Medulla oblongata (tissue), 1 donor: ENCODE measurements around the gene SLC2A14.
"Not testable (repeated sequence)": the region's sequence is repeated elsewhere in the genome, so short reads cannot be mapped to it uniquely, and the experiment has no call there.

Experiments used
- DNase-seq: peaks from one replicate; pipeline ENCODE4 v3.0.0-alpha.2; 2015; ENCODE audit errors: extremely low spot score

The SLC2A14 gene

DNA sequence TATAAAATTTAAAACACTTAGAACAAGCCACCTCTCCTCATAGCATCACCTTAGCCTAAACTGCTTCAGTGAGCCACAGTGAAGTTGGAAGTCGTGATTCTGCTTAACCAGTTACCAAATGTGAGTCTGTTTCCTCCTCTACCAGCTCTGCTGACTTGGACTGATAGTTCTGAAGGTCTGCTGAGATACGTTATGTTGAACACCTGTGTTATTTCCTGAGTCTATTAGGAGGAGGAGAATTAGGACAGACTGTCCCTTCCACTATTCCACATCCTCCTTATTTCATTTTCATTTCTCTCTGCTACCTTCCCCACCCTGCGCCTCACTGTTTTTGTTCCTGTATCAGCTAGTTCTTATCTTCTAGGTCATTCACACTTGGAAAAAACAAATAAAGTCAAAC, 2.4 kb downstream of the SLC2A14 start:
- no peak for DNase-seq

DNA sequence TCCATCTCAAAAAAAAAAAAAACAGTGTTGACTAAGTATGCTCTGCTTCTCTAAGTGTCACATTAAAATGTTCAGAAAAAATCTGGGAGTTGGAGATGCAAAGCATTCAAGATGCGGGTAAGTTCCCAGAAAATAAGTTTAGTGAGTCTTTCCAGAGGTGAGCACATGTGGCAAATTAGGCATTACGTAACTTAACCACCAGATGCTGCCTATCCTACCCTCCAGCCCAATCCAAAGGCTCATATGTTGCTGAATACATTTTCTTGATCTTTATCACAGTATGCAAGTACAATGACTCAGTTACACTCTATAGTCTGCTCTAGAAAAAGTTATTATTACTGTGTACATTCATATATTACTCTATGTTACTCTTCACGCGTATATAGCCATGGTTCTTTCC, 3.6 kb downstream of the SLC2A14 start:
- no peak for DNase-seq

DNA sequence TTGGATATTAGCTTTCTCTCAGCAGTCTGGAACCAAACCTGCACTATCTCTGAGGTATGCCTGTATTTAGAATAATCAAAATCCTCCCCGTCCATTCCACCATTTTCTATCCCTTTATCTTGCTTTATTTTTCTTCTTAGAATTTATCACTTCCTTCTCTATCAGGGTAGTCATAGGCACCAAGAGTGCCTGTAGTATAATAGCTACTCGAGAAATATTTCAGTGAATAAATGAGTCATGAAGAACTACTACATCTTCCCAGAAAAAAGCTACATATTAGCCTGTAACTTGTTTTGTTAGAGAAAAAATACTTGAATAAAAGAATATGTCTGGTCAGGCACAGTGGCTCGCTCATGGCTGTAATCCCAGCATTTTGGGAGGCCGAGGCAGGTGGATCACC, 4.3 kb downstream of the SLC2A14 start:
- DNase-seq, result no peak

DNA sequence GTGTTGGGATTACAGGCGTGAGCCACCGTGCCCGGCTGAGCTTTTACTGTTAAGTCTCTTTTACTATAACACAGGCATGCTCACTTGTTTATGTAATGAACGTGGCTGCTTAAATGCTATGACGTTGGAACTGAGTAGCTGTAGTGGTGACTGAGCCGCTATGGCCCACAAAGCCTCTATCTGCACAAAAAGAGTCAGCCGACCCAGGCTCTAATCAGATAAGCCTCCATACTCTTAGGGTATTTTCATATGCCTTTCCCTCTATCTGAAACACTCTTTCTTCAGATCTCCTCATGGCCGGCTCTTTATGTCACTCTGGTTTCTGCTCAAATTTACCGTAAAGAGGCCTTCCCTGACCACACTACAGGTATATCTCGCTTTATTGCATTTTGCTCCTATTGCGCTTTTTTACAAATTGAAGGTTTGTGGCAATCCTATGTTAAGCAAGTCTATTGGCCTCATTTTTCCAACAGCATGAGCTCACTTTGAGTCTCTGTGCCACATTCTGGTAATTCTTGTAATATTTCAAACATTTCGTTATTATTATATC, 8.0 kb downstream of the SLC2A14 start:
- DNase-seq, result no peak

DNA sequence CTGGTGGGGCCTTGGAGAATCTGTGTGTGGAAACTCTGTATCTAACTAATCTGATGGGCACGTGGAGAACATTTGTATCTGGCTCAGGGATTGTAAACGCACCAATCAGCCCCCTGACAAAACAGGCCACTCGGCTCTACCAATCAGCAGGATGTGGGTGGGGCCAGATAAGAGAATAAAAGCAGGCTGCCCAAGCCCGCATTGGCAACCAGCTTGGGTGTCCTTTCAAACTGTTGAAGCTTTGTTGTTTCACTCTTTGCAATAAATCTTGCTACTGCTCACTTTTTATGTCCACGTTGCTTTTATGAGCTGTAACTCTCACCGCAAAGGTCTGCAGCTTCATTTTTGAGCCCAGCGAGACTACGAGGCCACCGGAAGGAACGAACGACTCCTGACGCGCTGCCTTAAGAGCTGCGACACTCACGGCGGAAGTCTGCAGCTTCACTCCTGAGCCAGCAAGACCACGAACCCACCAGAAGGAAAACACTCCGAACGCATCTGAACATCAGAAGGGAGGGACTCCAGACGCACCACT, 9.8 kb downstream of the SLC2A14 start:
- not testable (repeated sequence) for DNase-seq

DNA sequence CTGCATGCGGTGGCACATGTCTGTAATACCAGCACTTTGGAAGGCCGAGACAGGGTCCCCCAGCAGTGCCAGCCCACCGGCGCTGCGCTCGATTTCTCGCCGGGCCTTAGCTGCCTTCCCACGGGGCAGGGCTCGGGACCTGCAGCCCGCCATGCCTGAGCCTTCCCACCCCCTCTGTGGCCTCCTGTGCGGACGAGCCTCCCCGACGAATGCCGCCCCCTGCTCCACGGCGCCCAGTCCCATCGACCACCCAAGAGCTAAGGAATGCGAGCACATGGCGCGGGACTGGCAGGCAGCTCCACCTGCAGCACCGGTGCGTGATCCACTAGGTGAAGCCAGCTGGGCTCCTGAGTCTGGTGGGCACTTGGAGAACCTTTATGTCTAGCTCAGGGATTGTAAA, 10.4 kb downstream of the SLC2A14 start:
- not testable (repeated sequence) for DNase-seq

DNA sequence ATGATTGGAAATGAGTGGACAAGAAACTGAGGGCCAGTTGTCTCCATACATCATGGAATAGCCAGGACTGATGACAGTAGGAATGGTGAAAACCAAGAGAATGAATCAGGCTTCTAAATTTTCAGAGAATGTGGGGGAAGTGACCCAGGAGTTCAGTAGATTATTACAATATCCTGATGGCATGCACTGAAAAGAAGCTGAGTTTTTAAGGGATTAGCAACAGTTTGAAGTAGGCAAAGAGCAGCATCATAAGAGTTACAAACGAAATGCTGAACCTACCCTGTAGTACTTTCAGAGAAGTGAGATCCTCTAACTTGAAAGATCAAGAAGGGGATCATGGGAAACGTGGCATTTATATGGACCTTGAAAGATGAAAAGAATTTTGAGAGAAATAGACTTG, 13.2 kb downstream of the SLC2A14 start:
- no peak for DNase-seq

DNA sequence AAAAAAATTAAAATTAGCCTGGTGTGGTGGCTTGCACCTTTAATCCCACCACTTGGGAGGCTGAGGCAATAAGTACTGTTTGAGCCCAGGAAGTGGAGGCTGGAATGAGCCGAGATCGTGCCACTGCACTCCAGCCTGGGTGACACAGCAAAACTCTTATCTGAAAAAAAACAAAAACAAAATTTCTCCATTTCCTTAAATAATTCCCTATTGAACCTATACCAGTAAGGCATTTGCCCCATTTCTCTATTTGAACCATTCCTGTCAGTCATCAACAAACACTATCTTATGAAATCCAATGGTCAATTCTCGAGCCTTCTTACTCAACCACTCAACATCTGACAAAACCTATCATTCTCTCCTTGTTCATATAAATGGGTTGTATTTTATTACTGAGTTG, 14.7 kb downstream of the SLC2A14 start:
- DNase-seq, result no peak

DNA sequence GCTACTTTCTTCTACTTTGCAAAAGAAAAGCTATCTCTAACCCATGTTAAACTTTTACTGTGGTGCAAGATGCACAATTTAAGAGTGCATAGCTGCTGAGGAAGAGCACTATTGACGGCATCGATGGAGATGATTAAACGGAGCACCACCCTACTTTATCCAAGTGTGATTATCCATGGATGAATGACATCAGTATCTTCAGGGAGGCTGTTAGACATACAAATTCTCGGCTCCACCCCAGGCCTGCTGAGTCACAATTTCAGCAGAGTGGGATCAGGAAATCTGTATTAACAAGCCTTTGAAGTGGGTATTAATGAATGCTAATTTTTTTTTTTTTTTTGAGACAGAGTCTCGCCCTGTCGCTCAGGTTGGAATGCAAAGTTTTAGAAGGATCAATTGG, 16.2 kb downstream of the SLC2A14 start:
- DNase-seq, result no peak

DNA sequence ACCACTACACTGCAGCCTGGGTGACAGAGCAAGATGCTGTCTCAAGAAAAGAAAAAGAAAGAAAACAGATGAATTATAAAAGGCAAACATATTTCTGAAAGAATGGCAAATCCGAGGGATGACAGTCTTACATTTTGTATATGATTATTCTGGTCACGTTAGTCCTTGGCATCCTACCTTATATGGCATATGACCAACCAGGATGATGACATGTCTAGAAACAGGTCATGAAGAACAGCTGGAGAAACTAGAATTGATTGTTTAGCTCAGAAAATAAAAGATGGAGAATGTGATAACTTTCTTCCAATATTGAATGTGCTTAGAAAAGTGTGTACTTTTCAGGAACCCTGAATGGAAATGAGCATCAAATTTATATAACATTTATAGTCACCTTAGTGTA, 19.2 kb downstream of the SLC2A14 start:
- DNase-seq, result no peak

DNA sequence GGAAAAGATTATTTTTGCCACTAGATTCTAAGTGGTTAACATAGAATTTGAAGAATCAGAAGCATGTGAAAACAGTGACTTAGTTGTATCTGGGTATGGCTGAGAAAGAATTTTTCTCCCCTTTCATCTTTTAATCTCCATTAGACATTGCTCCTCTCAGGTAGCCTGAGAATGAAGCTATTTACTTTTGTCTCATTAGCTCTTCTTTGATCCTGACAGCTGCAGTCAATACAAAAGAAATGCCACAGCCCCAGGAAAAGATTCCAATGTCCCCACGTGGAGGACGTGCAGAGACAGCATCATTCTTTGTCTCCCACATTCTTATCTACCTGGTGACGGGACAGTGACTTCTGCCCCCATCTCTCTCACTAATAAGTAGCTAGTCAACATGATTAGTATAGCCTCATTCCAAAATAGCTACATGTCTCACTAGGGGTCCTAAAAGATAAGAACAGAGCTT, 21.1 kb downstream of the SLC2A14 start:
- DNase-seq, result not testable (repeated sequence)

DNA sequence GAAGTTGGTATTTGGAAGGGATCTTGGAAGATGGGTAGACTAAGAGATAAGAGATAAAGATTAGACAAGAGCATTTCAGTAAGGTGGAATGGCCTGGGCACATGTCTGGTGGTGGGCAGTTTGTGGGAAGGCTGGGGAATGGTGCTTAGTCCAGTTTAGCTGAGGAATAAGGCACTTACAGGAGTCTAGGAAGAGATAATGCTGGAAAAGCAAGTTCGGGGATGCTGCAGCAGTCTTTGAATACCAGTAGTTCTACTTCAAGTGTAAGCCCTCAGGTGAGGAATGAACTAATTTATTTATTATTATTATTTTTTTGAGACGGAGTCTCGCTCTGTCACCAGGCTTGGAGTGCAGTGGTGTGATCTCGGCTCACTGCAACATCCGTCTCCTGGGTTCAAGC, 22.6 kb downstream of the SLC2A14 start:
- not testable (repeated sequence) for DNase-seq

DNA sequence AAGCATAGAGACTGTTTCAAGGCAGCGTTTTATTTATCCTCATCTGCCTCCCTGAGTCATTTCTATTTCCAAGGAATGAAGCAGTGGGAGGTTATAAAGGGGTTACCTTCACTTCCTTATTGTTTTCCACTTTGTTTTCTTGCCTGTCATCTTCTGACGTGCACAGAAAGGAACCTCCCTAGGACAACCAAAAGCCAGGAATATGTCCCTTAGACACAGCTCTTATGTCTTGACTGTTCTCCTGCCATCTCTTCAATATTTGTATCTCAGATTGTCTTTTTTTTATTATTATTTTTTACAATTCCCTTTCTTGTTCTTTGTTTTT, 24.7 kb downstream of the SLC2A14 start:
- not testable (repeated sequence) for DNase-seq

DNA sequence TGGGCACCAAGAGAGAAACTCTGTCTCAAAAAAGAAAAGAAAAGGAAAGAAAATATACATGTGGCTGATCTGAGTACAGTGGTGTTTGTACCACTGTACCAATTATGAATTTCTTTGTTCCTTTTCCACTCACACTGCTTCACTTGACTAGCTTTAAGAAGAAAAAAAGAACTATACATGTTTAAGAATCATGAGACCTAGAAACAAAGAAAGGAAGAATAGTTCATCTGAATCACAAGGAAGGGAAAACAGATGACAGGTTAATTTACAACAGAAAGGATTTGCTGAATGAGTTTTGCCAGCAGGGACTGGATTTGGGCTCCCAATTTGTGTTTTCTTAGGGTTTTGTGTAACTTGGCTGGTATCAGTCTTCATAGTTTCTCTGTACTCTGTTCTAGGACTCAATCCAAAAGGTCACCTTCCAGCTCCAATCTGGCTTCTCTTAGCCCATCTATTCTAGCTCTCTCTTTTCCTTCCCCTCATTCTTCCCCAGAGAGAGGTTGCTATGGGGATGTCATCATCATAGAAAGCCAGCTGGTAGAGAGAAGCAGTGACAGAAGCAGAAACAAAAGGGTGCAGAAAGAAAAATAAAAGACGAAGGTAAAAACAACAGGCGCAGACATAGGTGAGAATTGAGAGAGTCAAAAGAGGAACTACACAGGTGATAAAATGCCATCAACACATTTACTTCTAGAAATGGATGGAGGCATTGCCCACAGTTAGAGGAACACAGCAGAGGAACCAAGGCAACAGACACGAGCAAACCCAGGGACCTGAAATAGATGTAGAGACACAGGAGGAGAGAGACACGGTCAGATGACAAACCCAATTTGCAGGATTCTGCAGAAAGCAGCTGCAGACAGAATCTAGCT, 25.3 kb downstream of the SLC2A14 start:
- DNase-seq, result peak; percentile 33

DNA sequence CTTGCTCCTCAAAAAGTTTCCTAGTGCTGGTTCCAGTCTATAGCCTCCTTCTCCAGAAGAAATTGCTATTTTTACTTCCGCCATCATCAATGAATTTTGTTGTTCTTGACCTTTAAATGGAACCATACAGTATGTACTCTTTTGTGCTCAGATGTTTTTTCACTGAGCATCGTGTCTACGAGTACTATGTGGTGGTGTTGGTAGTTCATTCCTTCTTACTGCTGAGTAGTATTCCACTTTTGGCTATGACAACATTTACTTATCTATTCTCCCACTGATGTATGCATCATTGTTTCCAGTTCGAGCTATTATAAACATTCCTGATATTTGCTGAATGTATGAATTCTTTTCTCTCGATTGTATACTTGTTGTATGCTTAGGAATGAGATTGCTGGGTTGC, 28.6 kb downstream of the SLC2A14 start:
- DNase-seq, result no peak

DNA sequence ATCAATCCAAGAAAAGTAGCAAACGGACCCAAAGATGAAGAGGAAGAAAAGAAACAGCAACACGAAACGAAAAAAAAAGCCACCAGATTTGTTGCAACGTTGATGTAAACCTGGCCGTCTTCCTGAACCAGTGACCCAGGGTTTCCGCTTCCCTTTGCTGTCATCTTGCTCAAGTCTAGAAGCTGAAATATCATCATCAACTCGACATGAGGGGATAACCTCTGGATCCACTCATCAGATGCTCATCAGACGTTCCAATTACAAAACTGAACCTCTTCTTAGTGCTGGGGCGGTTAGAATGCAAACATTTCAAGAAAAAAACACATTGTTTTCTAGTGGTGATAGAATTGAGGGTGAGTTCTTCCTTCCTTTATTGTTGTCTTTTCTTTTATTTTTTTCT, 29.1 kb downstream of the SLC2A14 start:
- DNase-seq, result not testable (repeated sequence)

DNA sequence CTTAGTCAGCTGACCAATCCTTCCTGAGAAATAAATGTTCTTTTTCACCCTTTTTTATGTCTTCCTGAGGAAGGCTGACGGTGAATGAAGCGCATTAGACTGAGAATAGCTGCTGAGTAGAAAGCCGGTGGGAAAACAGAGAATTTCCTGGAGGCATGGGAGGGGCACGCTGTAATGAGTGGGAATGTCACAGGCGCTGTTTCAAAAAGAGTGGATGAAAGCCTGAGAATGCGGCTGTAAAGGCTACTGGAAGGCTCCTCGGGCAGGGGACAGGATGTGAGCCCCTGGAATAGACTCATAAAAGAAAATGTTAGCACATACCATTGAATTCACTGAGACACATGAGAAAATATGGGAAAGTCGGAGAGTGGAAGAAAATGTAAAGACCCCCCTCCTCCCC, 29.6 kb downstream of the SLC2A14 start:
- not testable (repeated sequence) for DNase-seq

DNA sequence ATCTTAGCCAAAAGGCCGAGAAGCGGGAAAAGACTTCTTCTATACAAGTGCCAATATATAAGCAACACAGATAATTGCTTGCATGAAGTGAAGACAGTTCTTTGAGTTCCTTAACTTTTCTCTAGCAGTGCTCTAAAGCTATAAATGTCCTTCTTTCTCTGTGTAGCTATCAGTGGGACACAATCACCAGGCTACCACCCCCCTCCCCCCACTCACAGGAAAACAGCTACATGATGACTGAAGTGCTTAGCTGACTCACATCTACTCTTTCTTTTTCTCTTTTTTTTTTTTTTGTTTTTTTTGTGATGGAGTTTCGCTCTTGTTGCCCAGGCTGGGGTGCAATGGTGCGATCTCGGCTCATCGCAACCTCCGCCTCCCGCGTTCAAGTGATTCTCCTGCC, 30.3 kb downstream of the SLC2A14 start:
- not testable (repeated sequence) for DNase-seq

DNA sequence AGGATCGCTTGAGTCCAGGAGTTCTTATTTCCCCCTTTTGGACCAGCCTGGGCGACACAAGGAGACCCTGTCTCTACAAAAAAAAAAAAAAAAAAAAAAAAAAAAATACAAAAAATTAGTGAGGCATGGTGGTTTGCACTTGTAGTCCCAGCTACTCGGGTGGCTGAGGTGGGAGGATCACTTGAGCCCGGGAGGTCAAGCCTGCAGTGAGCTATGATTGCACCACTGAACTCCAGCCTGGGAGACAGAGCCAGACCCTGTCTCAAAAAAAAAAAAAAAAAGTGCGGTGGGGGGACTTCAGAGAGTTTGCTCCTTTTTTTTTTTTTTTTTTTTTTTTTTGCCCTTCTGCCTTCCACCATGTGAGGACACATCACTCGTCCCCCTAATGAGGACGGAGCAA, 32.9 kb downstream of the SLC2A14 start:
- DNase-seq, result not testable (repeated sequence)

DNA sequence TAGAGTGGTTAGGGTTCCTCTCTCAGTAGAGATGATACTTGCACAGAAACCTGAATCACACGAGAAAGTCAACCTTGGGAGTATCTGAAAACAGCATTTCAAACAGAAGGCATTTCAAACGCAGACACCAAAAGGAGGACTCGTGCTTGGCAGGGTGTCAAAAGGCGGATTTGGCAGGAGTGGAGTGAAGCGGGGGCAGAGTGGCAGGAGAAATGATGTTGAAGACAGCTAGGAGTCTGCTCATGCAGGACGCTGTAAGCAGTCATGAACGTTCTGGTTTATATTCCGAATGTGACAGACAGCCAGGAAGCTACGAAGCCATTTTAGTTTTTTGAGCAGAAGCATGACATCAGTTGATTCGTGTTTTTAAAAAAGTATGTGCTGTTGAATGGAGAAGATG, 33.5 kb downstream of the SLC2A14 start:
- peak; percentile 22 for DNase-seq

DNA sequence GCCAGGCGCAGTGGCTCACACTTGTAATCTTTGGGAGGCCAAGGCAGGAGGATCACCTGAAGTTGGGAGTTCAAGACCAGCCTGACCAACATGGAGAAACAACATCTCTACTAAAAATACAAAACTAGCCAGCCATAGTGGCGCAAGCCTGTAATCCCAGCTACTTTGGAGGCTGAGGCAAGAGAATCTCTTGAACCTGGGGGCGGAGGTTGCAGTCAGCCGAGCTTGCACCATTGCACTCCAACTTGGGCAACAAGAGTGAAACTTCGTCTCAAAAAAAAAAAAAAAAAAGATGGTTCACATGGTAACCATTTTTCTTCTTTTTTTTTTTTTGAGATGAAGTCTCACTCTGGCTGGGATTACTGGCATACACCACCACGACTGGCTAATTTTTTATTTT, 35.3 kb downstream of the SLC2A14 start:
- DNase-seq, result no peak

DNA sequence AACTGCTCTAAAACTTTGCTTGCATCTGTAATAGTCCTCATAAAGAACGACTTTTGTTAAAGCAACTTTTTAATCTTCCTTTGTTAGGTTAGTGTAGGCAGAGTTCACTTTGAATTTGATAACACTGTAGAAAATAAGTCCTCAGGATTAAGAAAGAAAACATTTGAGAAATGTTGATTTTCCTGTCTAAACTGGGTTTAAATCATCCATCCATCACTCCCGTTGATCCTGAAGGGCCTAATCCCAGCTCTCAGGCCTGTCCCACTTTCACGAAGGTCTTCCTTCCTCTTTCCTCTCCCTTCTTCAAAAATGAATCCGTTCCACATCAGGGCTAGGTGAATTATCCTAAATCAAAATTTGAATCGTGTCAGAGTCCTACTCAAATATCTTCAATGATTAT, 36.9 kb downstream of the SLC2A14 start:
- DNase-seq, result no peak

DNA sequence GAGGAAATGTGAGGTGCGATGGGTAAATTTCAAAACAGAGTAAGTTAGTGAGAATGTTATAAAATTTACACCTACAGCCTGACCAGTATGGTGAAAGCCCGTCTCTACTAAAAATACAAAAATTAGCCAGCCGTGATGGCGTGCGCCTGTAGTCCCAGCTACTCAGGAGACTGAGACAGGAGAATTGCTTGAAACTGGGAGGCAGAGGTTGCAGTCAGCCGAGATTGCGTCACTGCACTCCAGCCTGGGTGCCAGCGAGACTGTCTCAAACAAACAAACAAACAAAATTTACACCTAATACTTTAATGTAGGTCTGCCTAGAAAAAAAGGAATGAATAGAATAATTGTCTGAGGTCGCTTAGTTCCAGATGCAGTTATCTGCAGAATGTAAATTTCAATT, 37.6 kb downstream of the SLC2A14 start:
- no peak for DNase-seq
